AG04449 (cell line): ENCODE measurements around the gene DSCAM.

Source experiments
- CTCF ChIA-PET: fragments of 350-600 bp; formaldehyde crosslinking; extraction: SDS; loops from one replicate; lab custom pipeline; 2021; ENCODE audit warnings: antibody characterized with exemption; lab: Yijun Ruan, JAX
- POLR2A ChIA-PET: fragments of 400-600, 350-600 bp; formaldehyde crosslinking; extraction: SDS; loops from one replicate; lab custom pipeline; 2020; ENCODE audit warnings: antibody characterized with exemption, inconsistent platforms; lab: Yijun Ruan, JAX
- DNase-seq: peaks from one replicate; pipeline ENCODE4 v3.0.0-alpha.2; 2010; ENCODE audit warnings: low read depth, low spot score
- H3K4me3 ChIP-seq: 2 replicates; pipeline ENCODE4 v1.5.1; 2011; ENCODE audit warnings: low read depth, mild to moderate bottlenecking, control low read depth, low read length
- TF ChIP-seq, protein P1 (sequence below): IDR thresholded peaks from one replicate; pipeline ENCODE4 v1.5.1; 2011; ENCODE audit warnings: mild to moderate bottlenecking, moderate library complexity, low read length, control low read depth, inconsistent platforms; ENCODE audit not compliant: insufficient read depth; ENCODE audit errors: missing control alignments

Gene DSCAM

DNA sequence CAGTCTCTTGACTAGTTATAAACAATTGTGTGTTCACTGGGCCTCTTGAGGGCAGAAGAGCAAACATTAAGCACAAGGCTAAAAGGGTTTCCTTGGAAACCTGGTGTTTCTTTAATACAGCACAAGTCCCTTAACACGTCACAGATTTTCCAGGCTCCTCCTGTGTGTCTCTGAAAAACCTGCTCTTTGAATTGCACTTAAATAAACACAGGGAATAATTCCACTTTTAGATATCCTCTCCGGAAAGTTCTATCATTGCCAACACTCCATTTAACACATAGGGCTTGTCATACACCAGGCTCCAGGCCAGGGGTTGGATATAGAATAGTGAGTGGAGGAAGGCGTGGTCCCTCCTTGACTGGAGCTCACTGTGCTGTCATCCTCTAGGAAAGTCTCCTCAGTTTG, 442.6 kb downstream of the DSCAM start:
- no peak for DNase-seq
- H3K4me3 ChIP-seq = no peak overlapping the region
- CTCF ChIA-PET = no interaction called here
- TF ChIP-seq, protein P1, sequence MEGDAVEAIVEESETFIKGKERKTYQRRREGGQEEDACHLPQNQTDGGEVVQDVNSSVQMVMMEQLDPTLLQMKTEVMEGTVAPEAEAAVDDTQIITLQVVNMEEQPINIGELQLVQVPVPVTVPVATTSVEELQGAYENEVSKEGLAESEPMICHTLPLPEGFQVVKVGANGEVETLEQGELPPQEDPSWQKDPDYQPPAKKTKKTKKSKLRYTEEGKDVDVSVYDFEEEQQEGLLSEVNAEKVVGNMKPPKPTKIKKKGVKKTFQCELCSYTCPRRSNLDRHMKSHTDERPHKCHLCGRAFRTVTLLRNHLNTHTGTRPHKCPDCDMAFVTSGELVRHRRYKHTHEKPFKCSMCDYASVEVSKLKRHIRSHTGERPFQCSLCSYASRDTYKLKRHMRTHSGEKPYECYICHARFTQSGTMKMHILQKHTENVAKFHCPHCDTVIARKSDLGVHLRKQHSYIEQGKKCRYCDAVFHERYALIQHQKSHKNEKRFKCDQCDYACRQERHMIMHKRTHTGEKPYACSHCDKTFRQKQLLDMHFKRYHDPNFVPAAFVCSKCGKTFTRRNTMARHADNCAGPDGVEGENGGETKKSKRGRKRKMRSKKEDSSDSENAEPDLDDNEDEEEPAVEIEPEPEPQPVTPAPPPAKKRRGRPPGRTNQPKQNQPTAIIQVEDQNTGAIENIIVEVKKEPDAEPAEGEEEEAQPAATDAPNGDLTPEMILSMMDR = no peak
- POLR2A ChIA-PET = no interaction called here

DNA sequence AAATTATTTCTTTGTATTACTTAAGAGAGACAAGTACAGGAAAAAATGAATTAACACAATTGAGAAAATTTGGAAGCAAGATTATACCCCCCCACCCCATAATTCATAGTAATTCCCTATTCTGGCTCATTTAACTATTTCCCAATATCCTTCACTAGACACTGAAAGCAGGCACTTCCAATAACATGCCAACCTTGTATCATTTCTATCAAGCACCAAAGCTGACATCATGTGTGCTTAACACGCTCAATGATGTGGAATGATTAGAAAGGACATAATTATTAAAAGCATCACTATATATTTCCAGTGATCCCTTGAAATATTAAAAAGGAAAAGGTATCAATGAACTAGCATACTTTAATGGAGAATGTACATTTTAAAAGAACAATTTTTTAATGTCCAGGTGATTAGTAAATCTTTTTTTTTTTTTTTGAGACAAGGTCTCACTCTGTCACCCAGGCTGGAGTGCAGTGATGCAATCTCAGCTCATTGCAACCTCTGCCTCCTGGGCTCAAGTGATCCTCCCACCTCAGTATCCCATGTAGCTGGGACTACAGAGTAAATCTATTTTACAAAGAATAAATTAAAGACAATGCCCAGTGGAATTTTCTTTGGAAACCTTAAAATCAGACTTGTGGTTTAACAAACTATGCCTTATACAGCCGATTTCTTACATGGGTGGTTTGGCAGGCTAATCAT, 443.9 kb downstream of the DSCAM start:
- ChIA-PET CTCF (interaction anchor here (1.6 kb wide), 1 partner anchor 17 kb away, joined by 4 read pairs; no protein-coding TSS in a partner anchor), POLR2A (no interaction called here)
- DNase-seq = no peak
- no peak overlapping the region for H3K4me3 ChIP-seq
- TF ChIP-seq, protein P1 = no peak

DNA sequence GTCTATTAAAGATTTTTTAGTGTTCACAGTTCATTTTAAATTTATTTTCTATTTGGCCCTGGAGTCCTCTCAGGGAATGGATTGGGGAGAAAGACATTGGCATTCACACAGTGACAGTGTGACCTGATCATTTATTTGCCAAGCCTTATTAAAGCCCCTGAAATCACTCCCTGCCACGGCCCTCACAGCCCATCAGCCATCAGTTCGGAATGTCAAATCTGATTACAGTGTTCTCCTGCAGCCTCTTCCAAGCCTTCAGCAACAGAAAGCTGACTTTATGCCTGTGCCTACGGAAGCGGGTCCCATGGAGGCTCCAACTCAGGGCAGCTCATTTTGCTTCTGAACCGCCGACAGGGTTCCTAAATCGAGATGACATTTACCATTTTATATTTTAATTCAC, 451.2 kb downstream of the DSCAM start:
- POLR2A ChIA-PET = no interaction called here
- no peak for DNase-seq
- no peak overlapping the region for H3K4me3 ChIP-seq
- CTCF ChIA-PET = no interaction called here
- TF ChIP-seq, protein P1 = no peak

DNA sequence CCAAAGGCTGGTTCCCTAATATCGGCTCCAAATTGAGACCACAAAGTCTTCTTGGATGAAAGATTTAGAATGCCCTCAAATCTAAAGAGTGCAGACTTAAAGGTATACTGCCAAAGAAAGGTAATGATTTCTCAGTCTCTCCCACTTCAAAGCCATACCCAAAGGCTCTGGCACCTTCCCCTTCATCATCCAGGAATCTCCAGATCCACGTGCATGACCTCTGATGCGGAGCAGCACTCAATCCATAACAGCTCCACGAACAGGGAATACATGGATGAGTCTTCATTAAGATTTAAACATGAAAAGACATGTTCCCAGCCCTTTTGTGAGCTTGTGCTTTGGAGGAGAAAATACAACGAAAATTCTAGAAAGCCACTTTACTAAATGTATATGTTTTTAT, 453.9 kb downstream of the DSCAM start:
- no peak for DNase-seq
- POLR2A ChIA-PET = no interaction called here
- TF ChIP-seq, protein P1 = no peak
- H3K4me3 ChIP-seq = no peak overlapping the region
- CTCF ChIA-PET = no interaction called here

DNA sequence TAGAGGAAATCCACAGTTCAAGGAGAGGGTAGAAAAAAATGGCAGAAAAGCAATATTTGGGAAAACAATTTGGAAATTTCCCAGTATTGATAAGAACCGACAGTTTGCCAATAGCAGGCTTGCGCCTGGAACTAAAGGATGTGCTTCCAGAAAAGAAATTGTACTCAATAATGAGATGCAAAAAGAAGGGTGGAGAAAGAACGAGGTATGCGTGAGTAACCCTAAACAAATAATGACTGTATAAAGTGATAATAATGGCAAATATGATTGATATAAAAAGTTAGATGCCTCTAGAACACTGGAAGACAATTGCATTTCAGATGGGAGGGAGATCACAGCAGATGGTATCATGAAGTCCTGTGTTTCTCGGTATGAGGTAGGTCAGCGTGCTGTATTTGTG, 458.9 kb downstream of the DSCAM start:
- ChIA-PET CTCF (interaction anchor here (3.7 kb wide), 1 partner anchor 245 kb away, joined by 19 read pairs; no protein-coding TSS in a partner anchor), POLR2A (no interaction called here)
- TF ChIP-seq, protein P1 = no peak
- H3K4me3 ChIP-seq = no peak overlapping the region
- no peak for DNase-seq

DNA sequence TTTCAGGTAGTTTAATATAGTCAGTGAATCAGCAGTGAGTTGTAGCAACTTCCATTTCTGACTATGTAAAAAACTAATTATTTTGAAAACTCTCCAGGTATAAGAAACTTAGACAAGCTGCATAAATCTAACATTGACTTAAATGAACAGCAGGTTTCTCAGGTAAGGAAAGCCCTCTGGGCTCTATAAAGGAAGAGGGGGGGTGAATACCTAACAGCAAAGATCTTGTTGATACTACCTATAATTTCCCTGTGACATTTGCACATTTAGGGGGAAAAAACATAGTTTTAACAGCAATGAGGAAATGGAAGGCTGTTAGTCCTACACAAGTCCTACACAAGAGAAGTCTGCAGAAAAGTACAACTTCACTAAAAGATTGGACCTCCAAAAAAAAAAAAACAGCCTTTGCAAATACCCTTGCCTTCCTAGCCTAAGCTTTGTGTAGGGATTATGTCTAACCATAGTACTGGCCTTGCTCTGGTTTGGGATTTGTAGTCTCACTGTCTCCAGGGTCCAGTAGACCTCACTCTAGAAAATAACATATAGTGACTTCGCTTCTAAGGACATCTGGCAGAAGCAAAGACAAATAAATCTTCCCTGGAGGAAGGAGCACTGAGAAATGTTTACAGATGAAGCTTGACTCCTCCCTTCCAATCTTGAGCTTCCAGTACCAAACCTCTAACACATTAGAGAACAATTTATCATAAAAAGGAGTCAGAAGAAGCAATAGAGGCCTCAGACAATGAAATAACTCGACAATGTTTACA, 459.8 kb downstream of the DSCAM start:
- DNase-seq = no peak
- POLR2A ChIA-PET = no interaction called here
- CTCF ChIA-PET = interaction anchor here (0.9 to 3.7 kb wide), 5 partner anchors 32 to 253 kb away, joined by 3 to 19 read pairs (median 5); no protein-coding TSS in a partner anchor
- no peak overlapping the region for H3K4me3 ChIP-seq
- TF ChIP-seq, protein P1 = no peak
